Endothelial cell of umbilical vein (primary cell): ENCODE measurements around the gene PTGES3. TPM values are rescaled to one million over a fixed set of nuclear protein-coding genes. Genes with fewer than 3 reads are reported as not detected.

ENCODE experiments used
- BruUV-seq: library from RNA; stranded (reverse); fragments of 400-500 nt; replicated peaks from 2 replicates; lab custom pipeline; 2021; lab: Mats Ljungman, UMichigan
- CTCF ChIA-PET: fragments of 300-600, 350-600 bp; sonication (Branson Sonifier 250); formaldehyde crosslinking; loops from one replicate; lab custom pipeline; 2021; ENCODE audit warnings: antibody characterized with exemption, inconsistent platforms; lab: Charles Lee
- POLR2A ChIA-PET: fragments of 300-600, 350-600 bp; sonication (Branson Sonifier 250); formaldehyde crosslinking; loops from one replicate; lab custom pipeline; 2021; ENCODE audit warnings: antibody characterized with exemption, inconsistent platforms; lab: Charles Lee
- DNase-seq: peaks from one replicate; pipeline ENCODE4 v3.0.0-alpha.2; 2011; ENCODE audit warnings: low read depth, low spot score
- FAIRE-seq: peaks from 2 replicates; lab custom pipeline; 2011; peaks lifted over from hg19 to GRCh38; lab: Jason Lieb, UNC
- H2AFZ ChIP-seq: 2 replicates; pipeline ENCODE4 v1.6.0; 2012; ENCODE audit warnings: low read depth, low read length, control low read depth, inconsistent platforms
- H3K27ac ChIP-seq: 2 replicates; pipeline ENCODE4 v1.5.1; 2011; ENCODE audit warnings: low read depth, mild to moderate bottlenecking, control low read depth, low read length, moderate library complexity; ENCODE audit not compliant: insufficient read depth
- H3K27me3 ChIP-seq, 2 experiments: 2 replicates each; pipeline versions ENCODE4 v1.6.0 to v1.6.1; 2011; ENCODE audit warnings: low read length in 2 of 2, mixed read lengths in 1 of 2; ENCODE audit not compliant: control insufficient read depth in 2 of 2, insufficient read depth in 2 of 2
- H3K36me3 ChIP-seq, 2 experiments: 2 replicates in 1 of 2; 3 replicates in 1 of 2; pipeline ENCODE4 v1.5.1; 2011; ENCODE audit warnings: low read length in 2 of 2, mild to moderate bottlenecking in 1 of 2, moderate library complexity in 1 of 2; ENCODE audit not compliant: control insufficient read depth in 2 of 2, insufficient read depth in 2 of 2; ENCODE audit errors: extremely low read depth in 1 of 2
- H3K4me1 ChIP-seq: 3 replicates; pipeline ENCODE4 v1.5.1; 2011; ENCODE audit warnings: mild to moderate bottlenecking, low read length; ENCODE audit not compliant: control insufficient read depth, insufficient read depth; ENCODE audit errors: extremely low read depth
- H3K4me2 ChIP-seq: 2 replicates; pipeline ENCODE4 v1.6.1; 2011; ENCODE audit warnings: low read length, control low read depth, mixed read lengths; ENCODE audit not compliant: insufficient read depth
- H3K4me3 ChIP-seq, 3 experiments: fragments of 200-600 bp in 1 of 3; sonication (generic), shearing (Covaris generic) in 1 of 3; replicated peaks in 1 of 3; 2 replicates each; pipeline ENCODE4 v1.5.1; 2011 to 2016; ENCODE audit warnings: control low read depth in 3 of 3, low read length in 3 of 3, mild to moderate bottlenecking in 2 of 3, inconsistent platforms in 1 of 3, low read depth in 1 of 3, moderate library complexity in 1 of 3; ENCODE audit not compliant: insufficient read depth in 1 of 3
- H3K79me2 ChIP-seq: 2 replicates; pipeline ENCODE4 v1.6.0; 2012; ENCODE audit warnings: low read length, inconsistent platforms; ENCODE audit not compliant: control insufficient read depth, insufficient read depth
- H3K9ac ChIP-seq: replicated peaks from 2 replicates; pipeline ENCODE3; 2011; ENCODE audit warnings: low read length, control low read depth; ENCODE audit not compliant: insufficient read depth; ENCODE audit errors: extremely low read depth
- H3K9me1 ChIP-seq: replicated peaks from 3 replicates; pipeline ENCODE4 v1.6.0; 2011; ENCODE audit warnings: mild to moderate bottlenecking, low read length; ENCODE audit not compliant: control insufficient read depth, insufficient read depth; ENCODE audit errors: extremely low read depth
- H3K9me3 ChIP-seq: replicated peaks from 2 replicates; pipeline ENCODE4 v1.5.1; 2012; ENCODE audit warnings: low read length, inconsistent platforms; ENCODE audit not compliant: control insufficient read depth, insufficient read depth
- H4K20me1 ChIP-seq: replicated peaks from 2 replicates; pipeline ENCODE3; 2011; ENCODE audit warnings: mild to moderate bottlenecking, low read length; ENCODE audit not compliant: control insufficient read depth, insufficient read depth; ENCODE audit errors: extremely low read depth
- CTCF ChIP-seq, 2 donors: IDR thresholded peaks; 1 replicate in 1 of 2; 2 replicates in 1 of 2; pipeline ENCODE4 v1.5.1; 2011; ENCODE audit warnings: low read length in 2 of 2, mild to moderate bottlenecking in 2 of 2, moderate library complexity in 2 of 2, control low read depth in 1 of 2, inconsistent platforms in 1 of 2, low read depth in 1 of 2; ENCODE audit not compliant: insufficient read depth in 1 of 2; ENCODE audit errors: extremely low read depth in 1 of 2
- EZH2 ChIP-seq: IDR thresholded peaks from 2 replicates; pipeline ENCODE4 v1.6.1; 2012; ENCODE audit warnings: borderline replicate concordance, low read depth, mild to moderate bottlenecking, moderate library complexity, low read length, inconsistent platforms; ENCODE audit not compliant: severe bottlenecking
- FOS ChIP-seq: IDR thresholded peaks from 2 replicates; pipeline ENCODE4 v1.6.1; 2011; ENCODE audit warnings: mild to moderate bottlenecking, low read length, moderate library complexity, borderline replicate concordance; ENCODE audit not compliant: insufficient read depth
- GATA2 ChIP-seq: IDR thresholded peaks from 2 replicates; pipeline ENCODE4 v1.7.0; 2011; ENCODE audit warnings: low read depth, mild to moderate bottlenecking, moderate library complexity, mixed read lengths, low read length; ENCODE audit not compliant: insufficient read length, insufficient read depth
- JUN ChIP-seq: IDR thresholded peaks from 2 replicates; pipeline ENCODE4 v1.6.1; 2011; ENCODE audit warnings: borderline replicate concordance, low read depth; ENCODE audit not compliant: insufficient read length, insufficient read depth
- MAX ChIP-seq: IDR thresholded peaks from 2 replicates; pipeline ENCODE4 v1.6.1; 2011; ENCODE audit not compliant: insufficient read depth, insufficient read length
- MYC ChIP-seq: IDR thresholded peaks from one replicate; pipeline ENCODE4 v1.6.1; 2011; ENCODE audit warnings: mild to moderate bottlenecking, low read depth, low read length
- POLR2A ChIP-seq: IDR thresholded peaks from 2 replicates; pipeline ENCODE4 v1.6.1; 2012; ENCODE audit warnings: low read depth, mild to moderate bottlenecking, control low read depth, low read length
- POLR2AphosphoS5 ChIP-seq: IDR thresholded peaks from 2 replicates; pipeline ENCODE4 v1.6.1; 2012; ENCODE audit warnings: low read depth, mild to moderate bottlenecking, control low read depth, low read length, moderate library complexity; ENCODE audit not compliant: insufficient read depth
- dilution Hi-C: fragments of 300-500 bp; cut with MboI; formaldehyde crosslinking; loops from one replicate; pipeline ENCODE4 v1.15.0; 2019; ENCODE audit warnings: low sequenced_read_pairs; ENCODE audit not compliant: extremely low pct_ligation_motif_present
- intact Hi-C: fragments of 100-400 bp; cut with micrococcal nuclease; formaldehyde crosslinking; loops from one replicate; pipeline ENCODE4 v1.10.0; 2022
- polyA plus RNA-seq, 4 experiments: library from polyadenylated mRNA; depleted of rRNA in 3 of 4; stranded (reverse) in 3 of 4; unstranded in 1 of 4; fragments of >200 nt; gene quantifications; 2 replicates each; pipeline versions ENCODE4 v1.2.1 to v1.2.3, GENCODE V29; 2011 to 2012; ENCODE audit warnings: missing spikeins in 1 of 4
- total RNA-seq: library from RNA; stranded (reverse); gene quantifications from 2 replicates; pipeline ENCODE4 v1.2.3, GENCODE V29; 2021

Gene PTGES3
- total and polyA plus RNA-seq, 2 donors (not counting 3 experiments of a cell fraction or from before 2014, with no cell fraction given): 48.5 to 278 TPM

GRCh38 chr12:56630180-56630632, 57.9 kb downstream of the PTGES3 start, which contains the start of gene BAZ2A:
TSS of gene BAZ2A (minus strand) at chr12:56630326. CDS start at chr12:56617530, 12,796 bp downstream.
- Histone ChIP-seq H3K4me1 (peaks cover 34% of the 10 kb centered on the region), H3K9me1 (no peaks in the 10 kb centered on the region), H4K20me1 (no peaks in the 10 kb centered on the region), H3K9me3 (no peaks in the 10 kb centered on the region), H3K4me3 (peak within 1 kb of the TSS; percentile 87 to 99 (median 89)), H2AFZ (peak within 1 kb of the TSS; percentile 7), H3K9ac (peak within 1 kb of the TSS; percentile 74), H3K27ac (peak within 1 kb of the TSS; percentile 66), H3K79me2 (peaks cover 58% of the 10 kb centered on the region), H3K27me3 (no peaks in the 10 kb centered on the region), H3K36me3 (peaks cover 0 to 1% of the 10 kb centered on the region in 2 experiments), H3K4me2 (peak within 1 kb of the TSS; percentile 91)
- POLR2A ChIA-PET: no interaction called here
- BruUV-seq: no TSS peak
- intact Hi-C loops (no loop called here), dilution Hi-C loops (no loop called here)
- CTCF ChIA-PET: no interaction called here
- TF ChIP-seq MAX (peak; percentile 16), GATA2 (no peak), POLR2A (no peak), CTCF (IDR thresholded peaks at IDR 0.05; ENCODE audit: extremely low read depth in 1 of 2, insufficient read depth in 1 of 2, low read depth in 1 of 2, low read length in 2 of 2) (no peak), FOS (no peak), POLR2AphosphoS5 (peak; percentile 54), MYC (no peak), JUN (no peak), EZH2 (no peak)
- peak; percentile 76 for FAIRE-seq
- peak; percentile 73 for DNase-seq
